GM21528 (cell line): ENCODE measurements around the gene CD151.

Experiments
- ATAC-seq: cut with Tn5 transposase; IDR thresholded peaks from one replicate; pipeline ENCODE4 v1.9.1; 2021; ENCODE audit warnings: mild to moderate bottlenecking, moderate library complexity; ENCODE audit not compliant: unreplicated experiment, low FRiP score

CD151 gene

DNA sequence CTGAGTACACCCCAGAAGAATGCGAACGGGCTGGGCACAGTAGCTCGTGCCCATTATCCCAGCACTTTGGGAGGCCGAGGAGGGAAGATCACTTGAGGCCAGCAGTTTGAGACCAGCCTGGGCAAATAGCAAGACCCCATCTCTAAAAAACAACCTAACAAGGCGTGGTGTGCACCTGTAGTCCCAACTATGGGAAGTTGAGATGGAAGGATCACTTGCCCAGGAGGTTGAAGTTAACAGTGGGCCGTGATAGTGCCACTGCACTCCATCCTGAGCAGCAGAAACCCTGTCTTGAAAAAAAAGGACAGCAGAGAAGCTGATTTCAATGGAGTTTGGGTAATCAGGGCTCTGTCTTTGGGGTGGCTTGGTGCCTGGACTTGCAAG, 19.7 kb upstream of the CD151 start:
- no peak for ATAC-seq

DNA sequence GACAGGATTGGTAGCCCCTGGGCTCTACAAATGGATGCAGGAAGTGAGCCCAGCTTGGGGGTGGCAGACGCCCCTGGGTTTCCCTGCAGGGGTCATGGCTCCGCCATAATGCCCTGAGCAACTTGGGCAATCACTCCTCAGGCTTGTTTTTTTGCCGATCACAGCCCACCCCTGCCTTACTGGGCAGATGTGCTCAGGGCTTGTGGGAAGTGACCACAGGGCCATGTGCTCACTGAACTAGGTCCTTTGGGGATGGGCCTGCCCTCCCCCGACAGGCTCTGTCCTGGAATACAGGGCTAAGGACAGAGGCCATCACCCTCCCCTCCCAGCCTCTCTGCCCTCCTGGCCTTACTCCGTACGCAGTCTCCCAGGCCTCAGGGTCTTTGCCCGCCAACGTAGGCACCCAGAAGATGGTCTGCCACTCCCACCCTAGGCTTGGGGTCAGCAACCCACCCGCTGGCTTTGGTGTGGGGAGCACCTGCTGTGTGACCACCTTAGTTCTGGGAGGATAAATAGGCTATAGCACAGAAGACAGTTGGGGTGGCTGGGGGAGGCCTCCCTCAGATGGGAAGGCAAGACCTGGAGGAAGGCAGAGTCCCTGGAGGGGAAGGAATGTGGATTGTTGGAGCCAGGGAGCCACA, 19.2 kb upstream of the CD151 start:
- no peak for ATAC-seq

DNA sequence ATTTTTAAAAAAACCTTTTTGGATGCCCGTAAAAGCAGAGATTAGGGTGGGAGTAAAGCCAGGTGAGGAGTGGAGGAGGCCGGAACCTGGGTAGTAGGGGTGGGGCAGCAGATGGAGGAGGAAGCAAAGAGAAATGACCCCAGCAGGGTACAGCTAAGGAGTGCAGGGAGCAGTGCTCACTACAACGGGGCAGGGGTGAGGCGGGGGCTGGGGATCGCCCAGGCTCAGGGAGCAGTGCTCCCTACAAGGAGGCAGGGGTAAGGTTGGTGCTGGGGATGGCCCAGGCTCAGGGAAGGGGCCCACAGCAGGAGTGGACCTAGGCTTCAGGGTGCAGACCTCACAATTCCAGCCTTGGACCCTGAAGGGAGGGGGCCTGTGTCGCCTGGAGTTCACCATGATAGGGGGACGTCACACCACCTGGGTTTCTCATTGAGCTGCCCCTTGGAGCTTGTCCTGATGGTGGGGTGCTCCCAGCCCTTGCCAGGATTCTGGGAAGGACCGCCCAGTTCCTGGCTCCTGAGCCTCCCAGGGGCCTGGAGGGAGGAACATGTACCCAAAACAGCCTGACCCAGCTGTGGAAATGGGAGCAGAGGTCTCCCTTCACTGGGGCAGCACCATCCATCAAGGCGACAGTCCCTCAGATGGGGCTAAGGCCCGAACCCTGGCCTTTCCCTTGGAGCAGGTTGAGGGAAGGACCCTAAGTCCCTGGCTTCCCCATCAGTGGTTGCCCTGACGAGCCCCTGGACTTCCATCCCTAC, 16.9 kb upstream of the CD151 start:
- no peak for ATAC-seq

DNA sequence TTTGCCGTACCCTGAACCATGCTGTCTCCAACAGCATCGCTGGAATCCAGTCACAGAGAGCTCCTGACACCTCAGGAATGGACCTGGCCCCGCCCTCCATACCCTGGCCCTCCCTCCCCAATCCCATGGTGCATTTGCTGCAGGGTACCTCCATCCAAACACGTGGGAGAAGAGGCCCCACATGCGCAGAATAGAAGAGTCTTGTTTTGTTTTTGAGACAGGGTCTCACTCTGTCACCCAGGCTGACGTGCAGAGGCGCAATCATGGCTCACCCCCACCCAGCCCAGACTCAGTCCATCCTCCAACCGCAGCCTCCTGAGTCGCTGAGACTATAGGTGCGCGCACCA, 16.3 kb upstream of the CD151 start:
- ATAC-seq = no peak

DNA sequence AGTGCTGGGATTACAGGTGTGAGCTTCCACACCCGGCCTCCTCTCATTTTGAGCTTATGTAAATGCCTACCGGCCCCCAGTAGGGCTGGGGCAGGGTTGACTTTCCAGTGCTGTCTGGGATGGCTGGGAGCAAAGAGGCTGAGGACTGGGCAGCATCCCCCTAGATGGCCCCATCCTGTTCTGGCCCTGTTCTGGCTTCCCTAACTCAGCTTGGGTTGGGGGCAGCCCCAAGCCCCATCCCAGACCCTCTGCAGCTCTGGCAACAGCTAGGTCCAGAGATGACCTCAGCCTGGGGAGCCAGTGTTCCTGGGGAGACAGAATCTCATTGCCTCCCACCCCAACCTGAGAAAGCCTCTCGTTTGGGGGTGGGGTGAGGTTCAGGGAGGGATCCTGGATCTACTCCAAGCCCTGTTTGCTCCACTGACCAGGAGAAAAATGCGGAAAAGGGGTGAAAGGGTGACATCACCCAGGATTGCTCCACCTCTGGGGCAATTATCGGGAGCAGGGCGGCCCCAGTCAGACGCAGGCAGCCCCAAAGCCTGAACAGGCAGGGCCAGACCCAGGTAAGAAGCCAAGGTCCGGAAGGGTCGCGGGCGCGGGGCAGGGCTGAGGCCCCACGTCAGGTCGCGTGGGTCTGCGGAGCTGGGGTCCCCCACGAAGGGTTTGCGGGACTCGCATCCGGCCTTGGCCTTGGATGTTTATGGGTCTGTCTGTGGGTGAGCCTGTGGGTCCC, 14.2 kb upstream of the CD151 start, which contains the start of gene PNPLA2:
Gene PNPLA2 (plus strand): TSS at position 519 of the 733 bp plus-strand sequence. CDS start 805 bp downstream, outside the sequence.
- ATAC-seq = no peak

DNA sequence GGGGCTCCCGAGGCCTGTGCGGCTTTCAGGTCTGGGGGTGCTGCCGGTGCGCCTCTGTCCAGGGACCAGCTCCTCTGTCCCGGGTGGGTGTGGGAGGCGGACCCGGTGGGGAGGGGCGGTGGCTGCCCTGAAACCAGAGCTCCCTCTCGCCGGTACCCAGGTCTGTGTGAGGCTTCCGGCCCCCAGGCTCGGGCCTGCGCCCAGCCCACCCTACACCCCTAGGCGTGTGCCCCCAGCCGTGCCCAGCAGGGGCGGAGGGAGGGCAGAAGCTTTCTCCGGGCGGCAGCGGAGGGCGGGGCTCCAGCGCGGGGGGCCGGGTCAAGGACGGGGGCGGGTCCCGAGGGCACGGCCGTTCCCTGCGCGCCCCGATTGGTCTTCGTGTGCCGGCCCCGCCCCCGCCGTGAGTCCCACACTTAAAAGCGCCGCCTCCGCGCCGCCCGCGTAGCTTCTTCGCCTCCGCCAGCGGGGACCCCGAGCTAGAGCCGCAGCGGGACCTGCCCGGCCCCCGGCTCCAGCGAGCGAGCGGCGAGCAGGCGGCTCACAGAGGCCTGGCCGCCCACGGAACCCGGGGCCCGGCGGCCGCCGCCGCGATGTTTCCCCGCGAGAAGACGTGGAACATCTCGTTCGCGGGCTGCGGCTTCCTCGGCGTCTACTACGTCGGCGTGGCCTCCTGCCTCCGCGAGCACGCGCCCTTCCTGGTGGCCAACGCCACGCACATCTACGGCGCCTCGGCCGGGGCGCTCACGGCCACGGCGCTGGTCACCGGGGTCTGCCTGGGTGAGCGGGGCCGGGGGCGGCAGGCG, 13.4 kb upstream of the CD151 start:
- ATAC-seq = peak; percentile 63

- ATAC-seq = peak; percentile 61
Measured at GRCh38 chr11:819943-820649, 12.7 kb upstream of the CD151 start.

DNA sequence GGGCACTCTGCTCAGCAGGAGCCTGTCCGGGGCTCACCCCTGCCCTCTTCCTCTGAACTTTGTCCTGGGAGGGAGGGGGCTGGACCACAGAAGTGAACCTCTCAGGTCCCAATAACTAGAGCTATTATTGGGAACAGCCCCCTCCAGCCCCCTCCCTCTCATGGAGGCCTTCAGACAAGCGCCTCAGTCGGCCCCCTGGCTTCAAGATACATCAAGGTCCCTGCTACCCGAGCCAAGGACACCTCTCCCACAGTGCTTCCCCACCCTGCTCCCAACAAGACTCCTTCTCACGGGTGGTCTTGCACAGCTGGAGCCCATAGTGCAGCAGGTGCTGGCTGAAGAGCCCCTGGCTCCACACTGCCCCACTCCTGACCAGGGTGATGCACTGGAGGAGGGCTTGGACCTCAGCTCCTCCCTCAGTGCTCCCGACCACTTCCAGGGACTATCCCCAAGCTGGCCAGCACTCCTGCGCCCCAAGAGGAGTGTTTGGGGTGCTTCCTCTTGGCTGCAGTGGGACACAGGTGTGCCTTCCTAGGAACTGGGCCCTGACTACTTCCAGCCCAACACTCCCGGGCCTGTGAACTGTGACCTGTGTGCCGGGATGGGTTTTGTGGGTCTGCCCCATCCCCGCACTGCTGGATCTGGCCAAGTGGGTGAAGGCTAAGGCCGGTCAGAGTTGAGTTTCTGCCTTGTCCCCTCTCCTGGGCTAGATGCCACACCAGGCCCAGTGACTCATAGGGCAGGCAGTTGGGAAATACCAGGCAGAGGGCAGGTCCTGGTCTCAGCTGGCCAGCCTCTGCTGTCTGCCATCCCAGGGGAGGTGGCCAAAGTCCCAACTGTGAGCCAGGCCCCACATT, 11.9 kb upstream of the CD151 start:
- no peak for ATAC-seq

DNA sequence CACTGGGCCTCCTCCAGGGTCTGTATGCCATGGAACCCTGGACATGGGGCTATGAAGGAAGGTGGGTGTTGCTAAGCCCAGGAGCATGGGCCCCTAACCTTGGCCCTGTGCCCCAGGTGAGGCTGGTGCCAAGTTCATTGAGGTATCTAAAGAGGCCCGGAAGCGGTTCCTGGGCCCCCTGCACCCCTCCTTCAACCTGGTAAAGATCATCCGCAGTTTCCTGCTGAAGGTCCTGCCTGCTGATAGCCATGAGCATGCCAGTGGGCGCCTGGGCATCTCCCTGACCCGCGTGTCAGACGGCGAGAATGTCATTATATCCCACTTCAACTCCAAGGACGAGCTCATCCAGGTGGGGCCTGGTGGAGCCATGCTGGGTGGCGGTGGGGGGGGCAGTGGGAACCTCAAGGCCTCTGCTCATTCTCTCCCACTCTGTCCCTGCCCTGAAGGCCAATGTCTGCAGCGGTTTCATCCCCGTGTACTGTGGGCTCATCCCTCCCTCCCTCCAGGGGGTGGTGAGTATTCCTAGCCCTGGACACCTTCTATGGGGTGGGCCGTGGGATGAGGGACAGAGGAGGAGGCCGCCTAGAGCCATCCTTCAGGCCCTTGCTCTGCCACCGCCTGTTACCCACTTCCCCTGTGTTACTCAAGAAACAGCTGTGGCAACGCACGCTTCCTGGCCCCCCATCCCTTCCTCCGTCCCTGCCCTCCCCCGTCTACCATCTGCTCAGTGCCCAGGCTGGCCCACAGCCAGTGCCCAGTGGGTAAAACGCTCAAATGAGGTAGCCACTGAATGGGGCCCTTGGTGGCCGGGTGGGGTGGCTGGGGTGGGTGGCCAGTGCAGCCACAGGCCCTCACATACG, 11.0 kb upstream of the CD151 start:
- ATAC-seq = no peak

GRCh38 chr11:823441-824291, 9.1 kb upstream of the CD151 start:
- no peak for ATAC-seq

DNA sequence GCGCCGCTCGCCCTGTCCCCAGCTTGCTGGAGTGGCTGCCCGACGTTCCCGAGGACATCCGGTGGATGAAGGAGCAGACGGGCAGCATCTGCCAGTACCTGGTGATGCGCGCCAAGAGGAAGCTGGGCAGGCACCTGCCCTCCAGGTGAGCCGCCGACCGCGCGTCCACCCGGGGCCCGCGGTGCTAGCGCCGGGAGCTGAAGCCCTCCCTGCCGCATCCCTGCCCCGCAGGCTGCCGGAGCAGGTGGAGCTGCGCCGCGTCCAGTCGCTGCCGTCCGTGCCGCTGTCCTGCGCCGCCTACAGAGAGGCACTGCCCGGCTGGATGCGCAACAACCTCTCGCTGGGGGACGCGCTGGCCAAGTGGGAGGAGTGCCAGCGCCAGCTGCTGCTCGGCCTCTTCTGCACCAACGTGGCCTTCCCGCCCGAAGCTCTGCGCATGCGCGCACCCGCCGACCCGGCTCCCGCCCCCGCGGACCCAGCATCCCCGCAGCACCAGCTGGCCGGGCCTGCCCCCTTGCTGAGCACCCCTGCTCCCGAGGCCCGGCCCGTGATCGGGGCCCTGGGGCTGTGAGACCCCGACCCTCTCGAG, 8.4 kb upstream of the CD151 start:
- no peak for ATAC-seq

DNA sequence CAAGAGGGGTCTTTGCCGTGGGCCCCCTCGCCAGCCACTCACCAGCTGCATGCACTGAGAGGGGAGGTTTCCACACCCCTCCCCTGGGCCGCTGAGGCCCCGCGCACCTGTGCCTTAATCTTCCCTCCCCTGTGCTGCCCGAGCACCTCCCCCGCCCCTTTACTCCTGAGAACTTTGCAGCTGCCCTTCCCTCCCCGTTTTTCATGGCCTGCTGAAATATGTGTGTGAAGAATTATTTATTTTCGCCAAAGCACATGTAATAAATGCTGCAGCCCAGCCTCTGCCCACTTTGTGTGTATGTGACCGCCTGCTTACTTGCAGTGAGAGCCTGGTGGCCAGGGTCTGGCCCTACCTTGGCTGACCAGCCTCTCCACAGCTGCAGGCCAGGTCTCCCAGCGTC, 7.8 kb upstream of the CD151 start:
- ATAC-seq = no peak

GRCh38 chr11:825366-826226, 7.2 kb upstream of the CD151 start:
- no peak for ATAC-seq

GRCh38 chr11:826227-826621, 6.5 kb upstream of the CD151 start:
- no peak for ATAC-seq

DNA sequence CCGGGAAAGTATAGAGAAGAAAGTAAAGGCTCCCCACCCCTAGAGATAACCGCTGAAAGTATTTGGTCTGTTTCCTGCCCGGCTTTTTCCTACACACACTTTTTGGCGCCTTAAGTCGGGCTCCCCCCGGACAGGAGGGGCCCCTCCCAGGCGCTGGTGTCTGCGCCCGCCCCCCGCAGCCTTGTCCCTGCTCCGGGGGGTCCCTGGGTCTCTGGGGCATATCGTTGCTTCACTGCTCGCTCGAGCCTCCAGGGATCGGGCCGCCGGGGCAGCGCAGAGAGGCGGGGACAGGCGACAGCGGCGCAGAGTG, 6.0 kb upstream of the CD151 start:
- ATAC-seq = peak; percentile 1

- peak; percentile 40 for ATAC-seq
Measured at GRCh38 chr11:827146-827896, 5.4 kb upstream of the CD151 start.
